Glutamatergic neuron (in vitro differentiated cells): Measurements from ENCODE around the gene MICAL3. TPM values are rescaled to one million over a fixed set of nuclear protein-coding genes. Genes with fewer than 3 reads are reported as not detected.

Source experiments
- DNase-seq: peaks from one replicate; pipeline ENCODE4 v3.0.0; 2022
- H3K27ac Mint-ChIP-seq: one replicate; pipeline ENCODE4 v1.8.0; 2020; ENCODE audit warnings: mild to moderate bottlenecking, mixed read lengths, inconsistent platforms; ENCODE audit not compliant: unreplicated experiment
- H3K27me3 Mint-ChIP-seq: one replicate; pipeline ENCODE4 v1.8.0; 2020; ENCODE audit warnings: mild to moderate bottlenecking, moderate library complexity, mixed read lengths, inconsistent platforms; ENCODE audit not compliant: unreplicated experiment
- H3K36me3 Mint-ChIP-seq: one replicate; pipeline ENCODE4 v1.8.0; 2020; ENCODE audit warnings: mild to moderate bottlenecking, mixed read lengths, inconsistent platforms; ENCODE audit not compliant: unreplicated experiment
- H3K4me1 Mint-ChIP-seq: one replicate; pipeline ENCODE4 v1.8.0; 2020; ENCODE audit warnings: mild to moderate bottlenecking, low read depth, mixed read lengths, inconsistent platforms; ENCODE audit not compliant: unreplicated experiment
- H3K4me3 Mint-ChIP-seq: one replicate; pipeline ENCODE4 v1.8.0; 2020; ENCODE audit warnings: mild to moderate bottlenecking, mixed read lengths, inconsistent platforms; ENCODE audit not compliant: unreplicated experiment
- H3K9me3 Mint-ChIP-seq: one replicate; pipeline ENCODE4 v1.8.0; 2020; ENCODE audit warnings: mild to moderate bottlenecking, moderate library complexity, mixed read lengths, inconsistent platforms; ENCODE audit not compliant: unreplicated experiment
- CTCF ChIP-seq: fragments of 200-600 bp; sonication (generic); IDR thresholded peaks from one replicate; pipeline ENCODE4 v1.5.0; 2021; ENCODE audit not compliant: partially characterized antibody, unreplicated experiment
- total RNA-seq: library from RNA; stranded (reverse); fragmentation: NEBNext Ultra II Directional; extraction: Animal tissue kit (Norgen Biotek cat#: 25700); gene quantifications from one replicate; pipeline ENCODE4 v1.2.1, GENCODE V29; 2021; ENCODE audit not compliant: unreplicated experiment

The MICAL3 gene
- total RNA-seq, 1 donor from 2014 or later = 132 TPM

- DNase-seq = no peak
- Mint-ChIP-seq H3K36me3 (no peaks in the 10 kb centered on the region), H3K4me1 (peaks cover 55% of the 10 kb centered on the region), H3K27ac (no peak overlapping the region), H3K4me3 (no peak overlapping the region), H3K27me3 (peaks cover 5% of the 10 kb centered on the region), H3K9me3 (peaks cover 7% of the 10 kb centered on the region)
- no peak for TF ChIP-seq CTCF
Measured at GRCh38 chr22:17984114-17984513, 40.2 kb downstream of the MICAL3 start.

DNA sequence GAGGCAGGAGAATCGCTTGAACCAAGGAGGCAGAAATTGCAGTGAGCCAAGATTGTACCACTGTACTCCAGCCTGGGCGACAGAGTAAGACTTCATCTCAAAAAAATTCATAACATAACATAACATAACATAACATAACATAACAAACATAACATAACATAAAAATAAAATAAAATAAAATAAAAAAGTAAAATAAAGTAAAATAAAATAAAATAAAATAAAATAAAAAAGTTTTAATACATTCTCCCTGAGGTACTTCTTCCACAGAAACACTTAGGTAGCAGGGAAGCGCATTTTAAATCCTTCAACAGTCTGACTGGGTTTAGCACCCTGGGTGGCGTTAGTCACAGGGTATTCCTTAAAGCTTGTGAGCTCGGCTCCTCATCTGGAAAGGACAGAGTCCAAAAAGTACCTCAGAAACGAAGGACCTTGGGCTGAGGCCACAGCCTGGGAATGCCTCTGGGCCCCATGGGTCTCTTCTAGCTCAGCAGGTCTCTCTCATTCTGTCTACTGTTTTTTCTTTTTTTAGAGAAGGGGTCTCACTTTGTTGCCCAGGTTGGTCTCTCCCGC lies 41.7 kb downstream of the MICAL3 start:
- peaks cover 8% of the 10 kb centered on the region for H3K9me3 Mint-ChIP-seq
- no peak for DNase-seq
- H3K36me3 Mint-ChIP-seq = no peaks in the 10 kb centered on the region
- H3K4me3 Mint-ChIP-seq = no peak overlapping the region
- H3K27ac Mint-ChIP-seq = no peak overlapping the region
- TF ChIP-seq CTCF = no peak
- peaks cover 46% of the 10 kb centered on the region for H3K4me1 Mint-ChIP-seq
- H3K27me3 Mint-ChIP-seq = peaks cover 3% of the 10 kb centered on the region

DNA sequence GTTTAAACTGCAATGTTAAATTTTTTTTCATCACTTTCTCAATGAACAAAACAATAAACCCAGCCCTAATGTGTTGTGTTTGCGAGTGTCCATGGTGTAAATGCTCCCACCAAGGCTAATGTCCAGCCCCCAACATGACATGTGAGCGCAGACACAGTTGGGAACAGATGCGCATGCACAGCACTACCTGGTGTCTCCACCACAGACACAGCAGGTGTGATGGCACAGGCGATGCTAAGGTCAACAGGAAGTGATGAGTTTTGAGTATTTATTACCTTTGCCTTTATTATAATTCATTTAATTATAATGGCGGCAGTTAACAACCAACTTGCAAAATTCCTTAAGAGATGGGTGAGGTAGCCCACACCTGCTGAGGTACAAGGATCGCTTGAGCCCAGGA lies 42.9 kb downstream of the MICAL3 start:
- Mint-ChIP-seq H3K4me1 (peaks cover 45% of the 10 kb centered on the region), H3K9me3 (peaks cover 5% of the 10 kb centered on the region), H3K4me3 (no peak overlapping the region), H3K27me3 (peaks cover 3% of the 10 kb centered on the region), H3K36me3 (no peaks in the 10 kb centered on the region), H3K27ac (no peak overlapping the region)
- no peak for TF ChIP-seq CTCF
- no peak for DNase-seq

DNA sequence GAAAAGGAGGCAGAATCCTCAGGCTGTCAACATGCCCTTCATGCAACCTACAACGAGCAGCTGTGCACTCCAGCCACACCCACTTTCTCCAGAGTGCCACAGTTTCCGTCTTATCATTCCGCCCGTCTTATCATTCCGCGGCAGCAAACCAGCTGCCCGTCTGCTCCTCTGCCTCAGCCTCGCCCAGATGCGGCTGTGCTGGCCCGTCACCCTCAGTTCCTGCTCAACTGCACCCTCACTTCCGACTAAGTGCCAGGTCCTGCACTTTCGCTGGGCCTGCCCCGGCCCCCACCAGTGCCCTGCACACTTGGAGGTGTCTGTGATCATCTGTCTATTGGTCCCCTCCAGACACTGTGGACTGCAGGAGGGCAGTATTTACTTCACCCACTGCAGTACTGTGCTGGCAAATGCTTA lies 43.7 kb downstream of the MICAL3 start:
- no peak for TF ChIP-seq CTCF
- Mint-ChIP-seq H3K27me3 (peaks cover 3% of the 10 kb centered on the region), H3K4me1 (peaks cover 44% of the 10 kb centered on the region), H3K36me3 (no peaks in the 10 kb centered on the region), H3K27ac (peak overlapping the region; percentile 88), H3K4me3 (peak overlapping the region; percentile 79), H3K9me3 (peaks cover 5% of the 10 kb centered on the region)
- DNase-seq = peak; percentile 50

DNA sequence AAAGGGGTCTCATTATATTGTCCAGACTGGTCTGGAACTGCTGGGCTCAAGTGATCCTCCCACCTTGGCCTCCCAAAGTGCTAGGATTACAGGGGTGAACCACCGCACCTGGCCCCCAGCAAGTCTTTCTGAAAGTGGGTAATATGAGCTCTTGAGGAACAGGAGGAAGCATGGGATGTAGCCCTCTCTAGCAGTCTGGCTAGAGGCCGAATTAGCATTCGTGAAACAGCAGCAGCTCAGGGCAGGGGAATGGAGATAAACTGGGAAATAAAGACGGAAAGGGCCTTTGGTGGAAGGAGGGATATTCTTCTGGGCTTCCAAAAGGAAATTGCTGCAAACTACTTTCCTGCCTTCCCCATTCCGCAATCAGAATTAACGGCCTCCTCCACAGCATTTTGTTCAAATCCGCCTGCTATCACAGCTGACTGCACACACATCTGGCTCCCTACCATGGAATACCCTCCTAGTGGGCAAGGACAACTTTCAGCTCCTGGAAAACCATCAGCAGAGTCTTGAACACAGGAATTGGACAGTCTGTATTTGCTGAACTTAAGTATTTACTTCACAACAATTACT lies 44.3 kb downstream of the MICAL3 start:
- Mint-ChIP-seq H3K27me3 (peaks cover 3% of the 10 kb centered on the region), H3K4me1 (peaks cover 44% of the 10 kb centered on the region), H3K9me3 (peaks cover 5% of the 10 kb centered on the region), H3K36me3 (no peaks in the 10 kb centered on the region), H3K4me3 (peak overlapping the region; percentile 79), H3K27ac (peak overlapping the region; percentile 88)
- DNase-seq = no peak
- no peak for TF ChIP-seq CTCF
